OCI-LY7 (cell line): ENCODE measurements around the gene SYCP2L.

ENCODE experiments used
- EZH2phosphoT487 ChIP-seq: fragments of 200-600 bp; sonication (generic); IDR thresholded peaks from 2 replicates; pipeline ENCODE4 v1.6.1; 2018; ENCODE audit warnings: low read depth, borderline replicate concordance, mild to moderate bottlenecking, mixed run types, antibody characterized with exemption, low read length, moderate library complexity, mixed read lengths
- TF ChIP-seq, protein P1 (sequence below): fragments of 200-600 bp; sonication (generic); conservative IDR thresholded peaks from 2 replicates; pipeline ENCODE4 v1.5.1; 2014; ENCODE audit warnings: mild to moderate bottlenecking, antibody characterized with exemption, low read length, moderate library complexity, mixed read lengths

DNA sequence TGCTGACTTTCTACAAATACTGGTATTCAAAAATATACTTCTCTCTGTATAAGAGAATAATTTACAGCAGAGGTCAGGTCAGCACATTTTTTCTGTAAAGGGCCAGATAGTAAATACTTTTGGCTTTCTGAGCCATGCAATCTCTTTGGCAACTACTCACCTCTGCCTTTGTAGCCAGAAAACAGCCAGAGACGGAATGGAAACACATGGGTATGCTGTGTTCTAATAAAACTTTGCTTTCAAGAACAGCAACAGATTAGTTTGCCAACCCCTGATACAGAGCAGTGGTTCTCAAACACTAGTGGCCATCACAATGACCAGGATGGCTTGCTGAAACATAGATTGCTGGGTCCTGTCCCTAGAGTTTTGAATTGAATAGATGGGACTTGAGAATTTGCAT, 46.3 kb downstream of the SYCP2L start:
- TF ChIP-seq, protein P1, sequence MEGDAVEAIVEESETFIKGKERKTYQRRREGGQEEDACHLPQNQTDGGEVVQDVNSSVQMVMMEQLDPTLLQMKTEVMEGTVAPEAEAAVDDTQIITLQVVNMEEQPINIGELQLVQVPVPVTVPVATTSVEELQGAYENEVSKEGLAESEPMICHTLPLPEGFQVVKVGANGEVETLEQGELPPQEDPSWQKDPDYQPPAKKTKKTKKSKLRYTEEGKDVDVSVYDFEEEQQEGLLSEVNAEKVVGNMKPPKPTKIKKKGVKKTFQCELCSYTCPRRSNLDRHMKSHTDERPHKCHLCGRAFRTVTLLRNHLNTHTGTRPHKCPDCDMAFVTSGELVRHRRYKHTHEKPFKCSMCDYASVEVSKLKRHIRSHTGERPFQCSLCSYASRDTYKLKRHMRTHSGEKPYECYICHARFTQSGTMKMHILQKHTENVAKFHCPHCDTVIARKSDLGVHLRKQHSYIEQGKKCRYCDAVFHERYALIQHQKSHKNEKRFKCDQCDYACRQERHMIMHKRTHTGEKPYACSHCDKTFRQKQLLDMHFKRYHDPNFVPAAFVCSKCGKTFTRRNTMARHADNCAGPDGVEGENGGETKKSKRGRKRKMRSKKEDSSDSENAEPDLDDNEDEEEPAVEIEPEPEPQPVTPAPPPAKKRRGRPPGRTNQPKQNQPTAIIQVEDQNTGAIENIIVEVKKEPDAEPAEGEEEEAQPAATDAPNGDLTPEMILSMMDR = no peak
- no peak for TF ChIP-seq EZH2phosphoT487
